GM12878 (cell line): ENCODE measurements around the gene DHX34.

Experiments
- EZH2 ChIP-seq: IDR thresholded peaks from 2 replicates; pipeline ENCODE4 v1.6.1; 2012; ENCODE audit warnings: low read depth, mild to moderate bottlenecking, control low read depth, inconsistent platforms, low read length, borderline replicate concordance; ENCODE audit not compliant: control insufficient read depth
- JUNB ChIP-seq: IDR thresholded peaks from 2 replicates; pipeline ENCODE4 v1.6.1; 2016; ENCODE audit warnings: antibody characterized with exemption, mild to moderate bottlenecking
- RAD51 ChIP-seq: fragments of 450-650 bp; IDR thresholded peaks from 2 replicates; pipeline ENCODE4 v1.6.1; 2016; ENCODE audit warnings: moderate library complexity, mild to moderate bottlenecking, inconsistent platforms
- SMARCA5 ChIP-seq: fragments of 450-650 bp; IDR thresholded peaks from 2 replicates; pipeline ENCODE4 v1.6.1; 2017; ENCODE audit warnings: mild to moderate bottlenecking
- TF ChIP-seq, protein P1 (sequence below), 3 experiments: IDR thresholded peaks in 2 of 3; conservative IDR thresholded peaks in 1 of 3; 2 replicates each; pipeline ENCODE4 v1.5.1; 2011; ENCODE audit warnings: low read depth in 3 of 3, low read length in 3 of 3, mild to moderate bottlenecking in 3 of 3, control low read depth in 2 of 3, moderate library complexity in 2 of 3, inconsistent platforms in 1 of 3, mixed read lengths in 1 of 3; ENCODE audit not compliant: control insufficient read depth in 2 of 3, insufficient read depth in 1 of 3; ENCODE audit errors: extremely low read depth in 1 of 3

DNA sequence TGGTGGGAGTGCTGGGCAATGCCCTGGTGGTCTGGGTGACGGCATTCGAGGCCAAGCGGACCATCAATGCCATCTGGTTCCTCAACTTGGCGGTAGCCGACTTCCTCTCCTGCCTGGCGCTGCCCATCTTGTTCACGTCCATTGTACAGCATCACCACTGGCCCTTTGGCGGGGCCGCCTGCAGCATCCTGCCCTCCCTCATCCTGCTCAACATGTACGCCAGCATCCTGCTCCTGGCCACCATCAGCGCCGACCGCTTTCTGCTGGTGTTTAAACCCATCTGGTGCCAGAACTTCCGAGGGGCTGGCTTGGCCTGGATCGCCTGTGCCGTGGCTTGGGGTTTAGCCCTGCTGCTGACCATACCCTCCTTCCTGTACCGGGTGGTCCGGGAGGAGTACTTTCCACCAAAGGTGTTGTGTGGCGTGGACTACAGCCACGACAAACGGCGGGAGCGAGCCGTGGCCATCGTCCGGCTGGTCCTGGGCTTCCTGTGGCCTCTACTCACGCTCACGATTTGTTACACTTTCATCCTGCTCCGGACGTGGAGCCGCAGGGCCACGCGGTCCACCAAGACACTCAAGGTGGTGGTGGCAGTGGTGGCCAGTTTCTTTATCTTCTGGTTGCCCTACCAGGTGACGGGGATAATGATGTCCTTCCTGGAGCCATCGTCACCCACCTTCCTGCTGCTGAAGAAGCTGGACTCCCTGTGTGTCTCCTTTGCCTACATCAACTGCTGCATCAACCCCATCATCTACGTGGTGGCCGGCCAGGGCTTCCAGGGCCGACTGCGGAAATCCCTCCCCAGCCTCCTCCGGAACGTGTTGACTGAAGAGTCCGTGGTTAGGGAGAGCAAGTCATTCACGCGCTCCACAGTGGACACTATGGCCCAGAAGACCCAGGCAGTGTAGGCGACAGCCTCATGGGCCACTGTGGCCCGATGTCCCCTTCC lies 28.9 kb upstream of the DHX34 start:
- TF ChIP-seq JUNB = no peak
- TF ChIP-seq, protein P1, sequence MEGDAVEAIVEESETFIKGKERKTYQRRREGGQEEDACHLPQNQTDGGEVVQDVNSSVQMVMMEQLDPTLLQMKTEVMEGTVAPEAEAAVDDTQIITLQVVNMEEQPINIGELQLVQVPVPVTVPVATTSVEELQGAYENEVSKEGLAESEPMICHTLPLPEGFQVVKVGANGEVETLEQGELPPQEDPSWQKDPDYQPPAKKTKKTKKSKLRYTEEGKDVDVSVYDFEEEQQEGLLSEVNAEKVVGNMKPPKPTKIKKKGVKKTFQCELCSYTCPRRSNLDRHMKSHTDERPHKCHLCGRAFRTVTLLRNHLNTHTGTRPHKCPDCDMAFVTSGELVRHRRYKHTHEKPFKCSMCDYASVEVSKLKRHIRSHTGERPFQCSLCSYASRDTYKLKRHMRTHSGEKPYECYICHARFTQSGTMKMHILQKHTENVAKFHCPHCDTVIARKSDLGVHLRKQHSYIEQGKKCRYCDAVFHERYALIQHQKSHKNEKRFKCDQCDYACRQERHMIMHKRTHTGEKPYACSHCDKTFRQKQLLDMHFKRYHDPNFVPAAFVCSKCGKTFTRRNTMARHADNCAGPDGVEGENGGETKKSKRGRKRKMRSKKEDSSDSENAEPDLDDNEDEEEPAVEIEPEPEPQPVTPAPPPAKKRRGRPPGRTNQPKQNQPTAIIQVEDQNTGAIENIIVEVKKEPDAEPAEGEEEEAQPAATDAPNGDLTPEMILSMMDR (IDR thresholded peaks at IDR 0.05 in 2 of 3, conservative IDR thresholded peaks at IDR 0.05 in 1 of 3; ENCODE audit: control insufficient read depth in 2 of 3, extremely low read depth in 1 of 3, insufficient read depth in 1 of 3, low read depth in 3 of 3, low read length in 3 of 3) = no peak
- TF ChIP-seq SMARCA5 = no peak
- TF ChIP-seq RAD51 = no peak
- no peak for TF ChIP-seq EZH2
